Hepatocyte (in vitro differentiated cells): ENCODE data around the gene GPN2.

Experiments used
- EZH2 ChIP-seq: fragments of 200-600 bp; sonication (generic); IDR thresholded peaks from 2 replicates; pipeline ENCODE4 v1.6.1; 2016; ENCODE audit warnings: antibody characterized with exemption, mild to moderate bottlenecking, borderline replicate concordance
- TF ChIP-seq, protein P1 (sequence below): fragments of 200-600 bp; sonication (generic); IDR thresholded peaks from 2 replicates; pipeline ENCODE4 v1.5.1; 2016; ENCODE audit warnings: antibody characterized with exemption, mild to moderate bottlenecking; ENCODE audit not compliant: poor library complexity

- no peak for TF ChIP-seq EZH2
- TF ChIP-seq, protein P1, sequence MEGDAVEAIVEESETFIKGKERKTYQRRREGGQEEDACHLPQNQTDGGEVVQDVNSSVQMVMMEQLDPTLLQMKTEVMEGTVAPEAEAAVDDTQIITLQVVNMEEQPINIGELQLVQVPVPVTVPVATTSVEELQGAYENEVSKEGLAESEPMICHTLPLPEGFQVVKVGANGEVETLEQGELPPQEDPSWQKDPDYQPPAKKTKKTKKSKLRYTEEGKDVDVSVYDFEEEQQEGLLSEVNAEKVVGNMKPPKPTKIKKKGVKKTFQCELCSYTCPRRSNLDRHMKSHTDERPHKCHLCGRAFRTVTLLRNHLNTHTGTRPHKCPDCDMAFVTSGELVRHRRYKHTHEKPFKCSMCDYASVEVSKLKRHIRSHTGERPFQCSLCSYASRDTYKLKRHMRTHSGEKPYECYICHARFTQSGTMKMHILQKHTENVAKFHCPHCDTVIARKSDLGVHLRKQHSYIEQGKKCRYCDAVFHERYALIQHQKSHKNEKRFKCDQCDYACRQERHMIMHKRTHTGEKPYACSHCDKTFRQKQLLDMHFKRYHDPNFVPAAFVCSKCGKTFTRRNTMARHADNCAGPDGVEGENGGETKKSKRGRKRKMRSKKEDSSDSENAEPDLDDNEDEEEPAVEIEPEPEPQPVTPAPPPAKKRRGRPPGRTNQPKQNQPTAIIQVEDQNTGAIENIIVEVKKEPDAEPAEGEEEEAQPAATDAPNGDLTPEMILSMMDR: no peak
These were observed 22.0 kb upstream of the GPN2 start for GRCh38 chr1:26912147-26912490.
